Body of pancreas (tissue), 4 donors: ENCODE results near the gene APLP2.
"Not testable (repeated sequence)": the region's sequence is repeated elsewhere in the genome, so short reads cannot be mapped to it uniquely, and the experiment has no call there.

ENCODE experiments used
- CTCF ChIP-seq, 7 experiments: fragments of 450-650 bp in 4 of 7; fragments of 200-600 bp in 3 of 7; sonication (generic) in 3 of 7; IDR thresholded peaks; one replicate each; pipeline ENCODE4 v1.5.1; 2016 to 2019; ENCODE audit warnings: antibody characterized with exemption in 7 of 7
- POLR2A ChIP-seq, 3 donors: fragments of 450-650 bp; IDR thresholded peaks; one replicate each; pipeline ENCODE4 v1.6.1; 2016; ENCODE audit warnings: antibody characterized with exemption in 3 of 3, mild to moderate bottlenecking in 2 of 3

GRCh38 chr11:130091169-130091568 lies 21.5 kb downstream of the APLP2 start:
- not testable (repeated sequence) for TF ChIP-seq CTCF, POLR2A (IDR thresholded peaks at IDR 0.05)
